IPS-11a (cell line): ENCODE results near the gene MYO18A.
"Not testable (repeated sequence)": the region's sequence is repeated elsewhere in the genome, so short reads cannot be mapped to it uniquely, and the experiment has no call there.

Source experiments
- H3K4me3 ChIP-seq: one replicate; pipeline ENCODE4 v1.5.1; 2013; ENCODE audit warnings: low read depth, low read length, control low read depth

MYO18A gene

GRCh38 chr17:29149431-29150064 lies 30.6 kb downstream of the MYO18A start:
- no peak overlapping the region for H3K4me3 ChIP-seq

GRCh38 chr17:29148790-29149430 lies 31.3 kb downstream of the MYO18A start:
- no peak overlapping the region for H3K4me3 ChIP-seq

- no peak overlapping the region for H3K4me3 ChIP-seq
Observed at GRCh38 chr17:29148257-29148789, 31.9 kb downstream of the MYO18A start.

GRCh38 chr17:29147682-29148081 lies 32.5 kb downstream of the MYO18A start:
- H3K4me3 ChIP-seq, result no peak overlapping the region

GRCh38 chr17:29147228-29147627 lies 33.0 kb downstream of the MYO18A start:
- H3K4me3 ChIP-seq, result not testable (repeated sequence)

- H3K4me3 ChIP-seq, result no peak overlapping the region
Observed at GRCh38 chr17:29146369-29146972, 33.7 kb downstream of the MYO18A start.

- no peak overlapping the region for H3K4me3 ChIP-seq
Observed at GRCh38 chr17:29145289-29146073, 34.7 kb downstream of the MYO18A start.

- no peak overlapping the region for H3K4me3 ChIP-seq
Observed at GRCh38 chr17:29143894-29144293, 36.3 kb downstream of the MYO18A start.

GRCh38 chr17:29141514-29141876 lies 38.7 kb downstream of the MYO18A start:
- H3K4me3 ChIP-seq, result no peak overlapping the region

GRCh38 chr17:29140631-29141513 lies 39.3 kb downstream of the MYO18A start:
- H3K4me3 ChIP-seq, result no peak overlapping the region

- H3K4me3 ChIP-seq, result no peak overlapping the region
Observed at GRCh38 chr17:29140051-29140621, 40.1 kb downstream of the MYO18A start.

GRCh38 chr17:29138971-29139691 lies 41.1 kb downstream of the MYO18A start:
- H3K4me3 ChIP-seq, result no peak overlapping the region

- no peak overlapping the region for H3K4me3 ChIP-seq
Observed at GRCh38 chr17:29138184-29138955, 41.8 kb downstream of the MYO18A start.

GRCh38 chr17:29136998-29137730 lies 43.0 kb downstream of the MYO18A start:
- H3K4me3 ChIP-seq, result no peak overlapping the region

GRCh38 chr17:29135464-29135863 lies 44.7 kb downstream of the MYO18A start:
- H3K4me3 ChIP-seq, result no peak overlapping the region

- no peak overlapping the region for H3K4me3 ChIP-seq
Observed at GRCh38 chr17:29133121-29133713, 47.0 kb downstream of the MYO18A start.

- no peak overlapping the region for H3K4me3 ChIP-seq
Observed at GRCh38 chr17:29131814-29132682, 48.1 kb downstream of the MYO18A start.
